GM12874 (cell line): ENCODE data around the gene TNK1.

Source experiments
- CTCF ChIP-seq: IDR thresholded peaks from 2 replicates; pipeline ENCODE4 v1.5.1; 2011; ENCODE audit warnings: low read depth, mild to moderate bottlenecking, control low read depth, low read length, moderate library complexity; ENCODE audit not compliant: insufficient read depth

The TNK1 gene

GRCh38 chr17:7391307-7391706 lies 10.4 kb downstream of the TNK1 start:
- no peak for TF ChIP-seq CTCF

GRCh38 chr17:7392696-7393612 lies 12.1 kb downstream of the TNK1 start:
- TF ChIP-seq CTCF, result no peak

GRCh38 chr17:7393613-7394451 lies 12.9 kb downstream of the TNK1 start:
- TF ChIP-seq CTCF, result no peak

GRCh38 chr17:7394452-7395191 lies 13.7 kb downstream of the TNK1 start, which contains the start of gene PLSCR3:
Gene PLSCR3 (minus strand): TSS chr17:7394525. CDS start chr17:7394110, 415 bp downstream.
- TF ChIP-seq CTCF, result peak; percentile 64

GRCh38 chr17:7396147-7396546 lies 15.3 kb downstream of the TNK1 start:
- no peak for TF ChIP-seq CTCF

GRCh38 chr17:7398612-7399011 lies 17.7 kb downstream of the TNK1 start:
- TF ChIP-seq CTCF, result no peak
